Caco-2 (cell line): ENCODE results near the gene PCDHGA11. TPM values are rescaled to one million over a fixed set of nuclear protein-coding genes. Genes with fewer than 3 reads are reported as not detected.
A peak's percentile ranks its signal among the peaks of the same experiment; 100 is the strongest.
"Not testable (repeated sequence)": the region's sequence is repeated elsewhere in the genome, so short reads cannot be mapped to it uniquely, and the experiment has no call there.

Source experiments
- BruUV-seq: library from RNA; stranded (reverse); fragments of 400-500 nt; replicated peaks from 2 replicates; lab custom pipeline; 2021; lab: Mats Ljungman, UMichigan
- CTCF ChIA-PET: fragments of 300-600 bp; sonication (Branson Sonifier 250); formaldehyde crosslinking; loops from one replicate; lab custom pipeline; 2022; ENCODE audit warnings: antibody characterized with exemption; lab: Charles Lee
- POLR2A ChIA-PET: fragments of 300-600 bp; sonication (Branson Sonifier 250); formaldehyde crosslinking; loops from one replicate; lab custom pipeline; 2022; ENCODE audit warnings: antibody characterized with exemption; lab: Charles Lee
- DNase-seq, 2 experiments: peaks; one replicate each; pipeline versions ENCODE4 v3.0.0 to v3.0.0-alpha.2; 2020 to 2022
- H3K27me3 ChIP-seq: replicated peaks from 2 replicates; pipeline ENCODE4 v1.6.0; 2011; ENCODE audit warnings: low read length; ENCODE audit not compliant: control insufficient read depth, insufficient read depth
- H3K36me3 ChIP-seq: 2 replicates; pipeline ENCODE4 v1.5.1; 2011; ENCODE audit warnings: low read length; ENCODE audit not compliant: control insufficient read depth, insufficient read depth
- H3K4me1 ChIP-seq: fragments of 250-450 bp; sonication (Bioruptor Pico); 2 replicates; pipeline ENCODE4 v1.5.1; 2020; ENCODE audit warnings: mild to moderate bottlenecking
- H3K4me3 ChIP-seq: 2 replicates; pipeline ENCODE4 v1.5.1; 2011; ENCODE audit warnings: low read depth, mild to moderate bottlenecking, control low read depth, low read length
- H3K9me3 ChIP-seq: fragments of 250-450 bp; sonication (Bioruptor Pico); 2 replicates; pipeline ENCODE4 v1.5.1; 2020; ENCODE audit warnings: mild to moderate bottlenecking, moderate library complexity
- H3K27ac Mint-ChIP-seq: one replicate; pipeline ENCODE4 v1.8.0; 2022; ENCODE audit warnings: mixed read lengths; ENCODE audit not compliant: unreplicated experiment
- H3K27me3 Mint-ChIP-seq: one replicate; pipeline ENCODE4 v1.8.0; 2022; ENCODE audit warnings: mixed read lengths; ENCODE audit not compliant: insufficient read depth, unreplicated experiment
- H3K36me3 Mint-ChIP-seq: one replicate; pipeline ENCODE4 v1.8.0; 2022; ENCODE audit warnings: mild to moderate bottlenecking, mixed read lengths; ENCODE audit not compliant: insufficient read depth, unreplicated experiment
- H3K4me1 Mint-ChIP-seq: one replicate; pipeline ENCODE4 v1.8.0; 2022; ENCODE audit warnings: low read depth, mixed read lengths; ENCODE audit not compliant: unreplicated experiment
- H3K4me3 Mint-ChIP-seq: one replicate; pipeline ENCODE4 v1.8.0; 2022; ENCODE audit warnings: mild to moderate bottlenecking, moderate library complexity, mixed read lengths; ENCODE audit not compliant: unreplicated experiment
- H3K9me3 Mint-ChIP-seq: one replicate; pipeline ENCODE4 v1.8.0; 2022; ENCODE audit warnings: mixed read lengths; ENCODE audit not compliant: unreplicated experiment
- CTCF ChIP-seq, 2 experiments: fragments of 200-600 bp in 1 of 2; IDR thresholded peaks; 1 replicate in 1 of 2; 2 replicates in 1 of 2; pipeline versions ENCODE4 v1.5.1 to v1.8.0; 2011 to 2022; ENCODE audit warnings: antibody characterized with exemption in 1 of 2, control low read depth in 1 of 2, inconsistent platforms in 1 of 2, low read depth in 1 of 2, low read length in 1 of 2, mild to moderate bottlenecking in 1 of 2, moderate library complexity in 1 of 2; ENCODE audit not compliant: insufficient read depth in 1 of 2, severe bottlenecking in 1 of 2, unreplicated experiment in 1 of 2
- intact Hi-C: fragments of 100-400 bp; cut with micrococcal nuclease; formaldehyde crosslinking; loops from one replicate; pipeline ENCODE4 v1.10.0; 2022; ENCODE audit not compliant: unreplicated experiment
- total RNA-seq: library from RNA; stranded (reverse); gene quantifications from 2 replicates; pipeline ENCODE4 v1.2.3, GENCODE V29; 2022

The PCDHGA11 gene
- total RNA-seq, 1 experiment from 2014 or later = 1.2 TPM

GRCh38 chr5:141397756-141398551 is 22.9 kb upstream of the PCDHGA11 start, which contains the start of gene PCDHGB5:
TSS of gene PCDHGB5 (plus strand) at chr5:141397947. CDS start at chr5:141398128, 181 bp downstream.
- not testable (repeated sequence) for H3K4me1 Mint-ChIP-seq, H3K27me3 ChIP-seq, H3K27ac Mint-ChIP-seq, H3K4me1 ChIP-seq, H3K36me3 ChIP-seq, BruUV-seq, H3K27me3 Mint-ChIP-seq, H3K36me3 Mint-ChIP-seq
- peak; percentile 60 to 70 for DNase-seq
- Mint-ChIP-seq H3K4me3 (peak within 1 kb of the TSS; percentile 69), H3K9me3 (peaks cover 11% of the 10 kb centered on the region)
- TF ChIP-seq CTCF (IDR thresholded peaks at IDR 0.05; ENCODE audit: insufficient read depth in 1 of 2, low read depth in 1 of 2, low read length in 1 of 2, severe bottlenecking in 1 of 2, unreplicated experiment in 1 of 2) = peak; percentile 58 to 66
- peaks cover 17% of the 10 kb centered on the region for H3K9me3 ChIP-seq
- POLR2A ChIA-PET = interaction anchor here (1.3 kb wide), 1 partner anchor 167 kb away, joined by 3 read pairs; no protein-coding TSS in a partner anchor
- CTCF ChIA-PET = interaction anchor here (0.6 to 2.1 kb wide), 10 partner anchors 9 to 175 kb away, joined by 3 to 17 read pairs (median 5); partner anchors contain the start of genes PCDHB14, PCDHGB1 and PCDHGB3
- H3K4me3 ChIP-seq = peak within 1 kb of the TSS; percentile 47
- intact Hi-C loops = loop anchor here (1.0 kb wide), 1 partner anchor 159 kb away; no protein-coding TSS in a partner anchor

GRCh38 chr5:141398608-141399007 is 22.2 kb upstream of the PCDHGA11 start:
- H3K4me3 ChIP-seq = no peak overlapping the region
- Mint-ChIP-seq H3K9me3 (peaks cover 11% of the 10 kb centered on the region), H3K27ac (no peak overlapping the region), H3K27me3 (no peaks in the 10 kb centered on the region), H3K36me3 (peaks cover 14% of the 10 kb centered on the region), H3K4me3 (peak overlapping the region; percentile 28), H3K4me1 (no peaks in the 10 kb centered on the region)
- POLR2A ChIA-PET = no interaction called here
- intact Hi-C loops = no loop called here
- no peak for TF ChIP-seq CTCF (IDR thresholded peaks at IDR 0.05; ENCODE audit: insufficient read depth in 1 of 2, low read depth in 1 of 2, low read length in 1 of 2, severe bottlenecking in 1 of 2, unreplicated experiment in 1 of 2)
- H3K9me3 ChIP-seq = peaks cover 17% of the 10 kb centered on the region
- no peaks in the 10 kb centered on the region for H3K4me1 ChIP-seq
- no peak for DNase-seq
- BruUV-seq = TSS peak; percentile 45
- H3K36me3 ChIP-seq = no peaks in the 10 kb centered on the region
- H3K27me3 ChIP-seq = no peaks in the 10 kb centered on the region
- CTCF ChIA-PET = interaction anchor here (0.6 to 2.1 kb wide), 3 partner anchors 126 to 165 kb away, joined by 4 to 9 read pairs (median 6); no protein-coding TSS in a partner anchor

- peaks cover 11% of the 10 kb centered on the region for H3K9me3 Mint-ChIP-seq
- peaks cover 17% of the 10 kb centered on the region for H3K9me3 ChIP-seq
- no peaks in the 10 kb centered on the region for H3K27me3 Mint-ChIP-seq
Measured at GRCh38 chr5:141399555-141400258, 21.1 kb upstream of the PCDHGA11 start.

More at GRCh38 chr5:141399555-141400258, 21.1 kb upstream of the PCDHGA11 start:
- BruUV-seq = no TSS peak
- no peak for TF ChIP-seq CTCF (IDR thresholded peaks at IDR 0.05; ENCODE audit: insufficient read depth in 1 of 2, low read depth in 1 of 2, low read length in 1 of 2, severe bottlenecking in 1 of 2, unreplicated experiment in 1 of 2)
- no peaks in the 10 kb centered on the region for H3K4me1 ChIP-seq
- no peak for DNase-seq
- Mint-ChIP-seq H3K36me3 (peaks cover 17% of the 10 kb centered on the region), H3K4me3 (peak overlapping the region; percentile 51), H3K27ac (no peak overlapping the region), H3K4me1 (no peaks in the 10 kb centered on the region)
- H3K27me3 ChIP-seq = no peaks in the 10 kb centered on the region
- ChIA-PET CTCF (interaction anchor here (0.9 kb wide), 1 partner anchor 164 kb away, joined by 4 read pairs; no protein-coding TSS in a partner anchor), POLR2A (no interaction called here)
- no peak overlapping the region for H3K4me3 ChIP-seq
- no peaks in the 10 kb centered on the region for H3K36me3 ChIP-seq
- intact Hi-C loops = no loop called here
